GM19468 (cell line): Measurements from ENCODE around the gene SLAMF6.
"Not testable (repeated sequence)": the region's sequence is repeated elsewhere in the genome, so short reads cannot be mapped to it uniquely, and the experiment has no call there.

Experiments used
- ATAC-seq: cut with Tn5 transposase; IDR thresholded peaks from one replicate; pipeline ENCODE4 v1.9.1; 2021; ENCODE audit warnings: mild to moderate bottlenecking, moderate library complexity, moderate number of reproducible peaks; ENCODE audit not compliant: unreplicated experiment; ENCODE audit errors: extremely low read depth

SLAMF6 gene

GRCh38 chr1:160479091-160479490 is 44.0 kb downstream of the SLAMF6 start:
- not testable (repeated sequence) for ATAC-seq

GRCh38 chr1:160474392-160475242 is 48.4 kb downstream of the SLAMF6 start:
- no peak for ATAC-seq

- ATAC-seq: no peak
These were observed 50.9 kb downstream of the SLAMF6 start for GRCh38 chr1:160472112-160472511.

GRCh38 chr1:160471253-160471652 is 51.8 kb downstream of the SLAMF6 start:
- ATAC-seq: no peak

GRCh38 chr1:160467576-160467975 is 55.5 kb downstream of the SLAMF6 start:
- no peak for ATAC-seq

GRCh38 chr1:160466961-160467360 is 56.1 kb downstream of the SLAMF6 start:
- no peak for ATAC-seq

- ATAC-seq: no peak
These were observed 57.9 kb downstream of the SLAMF6 start for GRCh38 chr1:160465123-160465522.

GRCh38 chr1:160460683-160461287 is 62.3 kb downstream of the SLAMF6 start:
- ATAC-seq: no peak

GRCh38 chr1:160460214-160460642 is 62.8 kb downstream of the SLAMF6 start:
- no peak for ATAC-seq

GRCh38 chr1:160459687-160460086 is 63.4 kb downstream of the SLAMF6 start:
- no peak for ATAC-seq

GRCh38 chr1:160459056-160459455 is 64.0 kb downstream of the SLAMF6 start:
- no peak for ATAC-seq

GRCh38 chr1:160455153-160455517 is 67.9 kb downstream of the SLAMF6 start:
- no peak for ATAC-seq

- no peak for ATAC-seq
These were observed 68.5 kb downstream of the SLAMF6 start for GRCh38 chr1:160454371-160455152.

GRCh38 chr1:160453443-160453842 is 69.6 kb downstream of the SLAMF6 start:
- ATAC-seq: no peak

- no peak for ATAC-seq
These were observed 71.2 kb downstream of the SLAMF6 start for GRCh38 chr1:160451859-160452232.

GRCh38 chr1:160451119-160451858 is 71.8 kb downstream of the SLAMF6 start:
- no peak for ATAC-seq

- ATAC-seq: no peak
These were observed 73.6 kb downstream of the SLAMF6 start for GRCh38 chr1:160449494-160449893.

GRCh38 chr1:160446945-160447600 is 76.0 kb downstream of the SLAMF6 start:
- ATAC-seq: no peak

- no peak for ATAC-seq
These were observed 83.3 kb downstream of the SLAMF6 start for GRCh38 chr1:160439718-160440117.

GRCh38 chr1:160438935-160439334 is 84.1 kb downstream of the SLAMF6 start:
- no peak for ATAC-seq
